K562 (cell line): ENCODE measurements around the gene ZMYND15. TPM values are rescaled to one million over a fixed set of nuclear protein-coding genes. Genes with fewer than 3 reads are reported as not detected.

Experiments
- ATAC-seq: fragments of 200-7000 bp; cut with Tn5 transposase; 3 replicates; pipeline ENCODE4 v1.9.1; 2020; ENCODE audit warnings: moderate library complexity
- BruUV-seq: library from RNA; stranded (reverse); fragments of 400-500 nt; replicated peaks from 2 replicates; lab custom pipeline; 2021; lab: Mats Ljungman, UMichigan
- CTCF ChIA-PET: fragments of 300-600 bp; formaldehyde crosslinking; extraction: SDS; loops from one replicate; lab custom pipeline; 2021; ENCODE audit warnings: low intra/inter-chr PET ratio; lab: Yijun Ruan, JAX
- POLR2A ChIA-PET: fragments of 300-600, 350-650 bp; sonication (Branson Sonifier 250); formaldehyde crosslinking; extraction: SDS; loops from one replicate; lab custom pipeline; 2021; ENCODE audit warnings: antibody characterized with exemption, inconsistent platforms; lab: Yijun Ruan, JAX
- DNase-seq, 4 experiments: peaks; one replicate each; pipeline versions ENCODE4 v3.0.0 to v3.0.0-alpha.2; 2011 to 2018; ENCODE audit warnings: low spot score in 3 of 4, mixed read lengths in 3 of 4; ENCODE audit errors: extremely low read depth in 1 of 4
- FAIRE-seq: peaks from 2 replicates; lab custom pipeline; 2011; peaks lifted over from hg19 to GRCh38; lab: Jason Lieb, UNC
- H2AFZ ChIP-seq: 2 replicates; pipeline ENCODE4 v1.6.0; 2011; ENCODE audit warnings: low read depth, low read length, control low read depth, inconsistent platforms
- H3K27ac ChIP-seq: fragments of 200-600 bp; 3 replicates; pipeline ENCODE4 v1.8.0; 2011; ENCODE audit warnings: low read depth, mild to moderate bottlenecking, control low read depth, inconsistent platforms, low read length, moderate library complexity, mixed read lengths; ENCODE audit errors: extremely low read depth
- H3K27me3 ChIP-seq, 2 experiments: fragments of 300-600 bp in 1 of 2; 2 replicates in 1 of 2; 3 replicates in 1 of 2; pipeline versions ENCODE4 v1.6.0 to v1.8.0; 2011; ENCODE audit warnings: inconsistent platforms in 2 of 2, low read length in 2 of 2, mild to moderate bottlenecking in 1 of 2, mixed read lengths in 1 of 2, moderate library complexity in 1 of 2; ENCODE audit not compliant: control insufficient read depth in 2 of 2, insufficient read depth in 2 of 2
- H3K36me3 ChIP-seq: fragments of 300-600 bp; 3 replicates; pipeline ENCODE4 v1.8.0; 2011; ENCODE audit warnings: mild to moderate bottlenecking, low read length, inconsistent platforms; ENCODE audit not compliant: control insufficient read depth, insufficient read depth
- H3K4me1 ChIP-seq, 2 experiments: fragments of 200-600 bp in 1 of 2; replicated peaks in 1 of 2; 2 replicates in 1 of 2; 3 replicates in 1 of 2; pipeline versions ENCODE4 v1.5.1 to v1.8.0; 2011; ENCODE audit warnings: inconsistent platforms in 2 of 2, low read length in 2 of 2, mild to moderate bottlenecking in 1 of 2, mixed read lengths in 1 of 2, moderate library complexity in 1 of 2; ENCODE audit not compliant: control insufficient read depth in 2 of 2, insufficient read depth in 2 of 2
- H3K4me2 ChIP-seq: 2 replicates; pipeline ENCODE4 v1.6.1; 2011; ENCODE audit warnings: low read length, control low read depth, inconsistent platforms, mixed read lengths; ENCODE audit not compliant: insufficient read depth
- H3K4me3 ChIP-seq: fragments of 200-600 bp; sonication (generic), shearing (Covaris generic); 2 replicates; pipeline ENCODE4 v1.5.1; 2016; ENCODE audit warnings: control low read depth, inconsistent platforms
- H3K79me2 ChIP-seq: fragments of 200-600 bp; 3 replicates; pipeline ENCODE4 v1.8.0; 2011; ENCODE audit warnings: low read length, inconsistent platforms; ENCODE audit not compliant: control insufficient read depth, insufficient read depth
- H3K9ac ChIP-seq, 2 experiments: 2 replicates each; pipeline versions ENCODE4 v1.6.0 to v1.6.1; 2011; ENCODE audit warnings: low read depth in 2 of 2, low read length in 2 of 2, control low read depth in 1 of 2, inconsistent platforms in 1 of 2, mild to moderate bottlenecking in 1 of 2, mixed read lengths in 1 of 2; ENCODE audit not compliant: insufficient read depth in 1 of 2
- H3K9me1 ChIP-seq: one replicate; pipeline ENCODE4 v1.6.0; 2011; ENCODE audit warnings: inconsistent platforms, mild to moderate bottlenecking, low read length, moderate library complexity; ENCODE audit not compliant: control insufficient read depth, insufficient read depth
- H3K9me3 ChIP-seq: replicated peaks from 2 replicates; pipeline ENCODE4 v1.5.1; 2011; ENCODE audit warnings: low read depth, low read length, inconsistent platforms; ENCODE audit not compliant: control insufficient read depth, insufficient read depth
- H4K20me1 ChIP-seq: replicated peaks from 2 replicates; pipeline ENCODE4 v1.6.1; 2011; ENCODE audit warnings: low read length, inconsistent platforms, mixed read lengths; ENCODE audit not compliant: control insufficient read depth, insufficient read depth
- BCL6 ChIP-seq: fragments of 250-450 bp; sonication (Bioruptor Pico); IDR thresholded peaks from 2 replicates; pipeline ENCODE4 v1.4.0; 2020
- ESRRB ChIP-seq: fragments of 250-450 bp; sonication (Bioruptor Pico); IDR thresholded peaks from 2 replicates; pipeline ENCODE4 v1.5.0; 2020; ENCODE audit warnings: mild to moderate bottlenecking, moderate library complexity, borderline replicate concordance
- ILF3 ChIP-seq: fragments of 450-650 bp; IDR thresholded peaks from 2 replicates; pipeline ENCODE4 v1.6.1; 2018; ENCODE audit warnings: antibody characterized with exemption, mild to moderate bottlenecking, moderate library complexity, borderline replicate concordance
- MYC ChIP-seq, 2 experiments: fragments of 250-450 bp in 1 of 2; sonication (Bioruptor Pico) in 1 of 2; IDR thresholded peaks; 2 replicates each; pipeline versions ENCODE4 v1.5.1 to v1.6.1; 2012 to 2021; ENCODE audit warnings: low read depth in 2 of 2, borderline replicate concordance in 1 of 2, improper control_type of control experiment in 1 of 2, low read length in 1 of 2, mild to moderate bottlenecking in 1 of 2, moderate library complexity in 1 of 2
- NCOR1 ChIP-seq: fragments of 450-650 bp; IDR thresholded peaks from 2 replicates; pipeline ENCODE4 v1.6.1; 2016; ENCODE audit warnings: mild to moderate bottlenecking, moderate library complexity
- NFE2L1 ChIP-seq: fragments of 450-650 bp; IDR thresholded peaks from 2 replicates; pipeline ENCODE4 v1.6.1; 2016; ENCODE audit warnings: missing genetic modification characterization, low read depth, mild to moderate bottlenecking, missing compliant biosample characterization, moderate library complexity, borderline replicate concordance
- NFIX ChIP-seq: fragments of 250-450 bp; sonication (Bioruptor Pico); IDR thresholded peaks from 2 replicates; pipeline ENCODE4 v1.4.0; 2020; ENCODE audit warnings: low read depth, mild to moderate bottlenecking, moderate library complexity
- NR2F6 ChIP-seq: fragments of 450-650 bp; formaldehyde crosslinking; IDR thresholded peaks from 2 replicates; pipeline ENCODE4 v1.4.0; 2020; ENCODE audit warnings: mild to moderate bottlenecking
- POLR2H ChIP-seq: IDR thresholded peaks from 2 replicates; pipeline ENCODE4 v1.6.1; 2016; ENCODE audit warnings: missing genetic modification characterization, low read depth, mild to moderate bottlenecking, control low read depth, missing compliant biosample characterization, moderate library complexity
- POLR3G ChIP-seq: IDR thresholded peaks from 2 replicates; pipeline ENCODE4 v1.6.1; 2011; ENCODE audit not compliant: insufficient read length, insufficient replicate concordance; ENCODE audit errors: extremely low read depth
- PTBP1 ChIP-seq: fragments of 200-400 bp; formaldehyde crosslinking; IDR thresholded peaks from 2 replicates; pipeline ENCODE4 v1.6.1; 2017; ENCODE audit warnings: low read depth, low read length
- SIRT6 ChIP-seq: IDR thresholded peaks from one replicate; pipeline ENCODE4 v1.6.1; 2012; ENCODE audit warnings: low read depth, mild to moderate bottlenecking, control low read depth, inconsistent platforms, low read length, moderate library complexity
- THAP12 ChIP-seq: fragments of 250-450 bp; sonication (Bioruptor Pico); IDR thresholded peaks from 2 replicates; pipeline ENCODE4 v1.9.0; 2021; ENCODE audit warnings: mild to moderate bottlenecking, inconsistent platforms
- THRAP3 ChIP-seq: fragments of 450-650 bp; IDR thresholded peaks from 2 replicates; pipeline ENCODE4 v1.6.1; 2016; ENCODE audit warnings: mild to moderate bottlenecking, inconsistent platforms, borderline replicate concordance
- TSC22D4 ChIP-seq: fragments of 450-650 bp; IDR thresholded peaks from 2 replicates; pipeline ENCODE4 v1.6.1; 2016; ENCODE audit warnings: missing genetic modification characterization, missing biosample characterization, control low read depth
- XRCC4 ChIP-seq: IDR thresholded peaks from one replicate; pipeline ENCODE4 v1.6.1; 2011; ENCODE audit not compliant: insufficient read depth, insufficient read length; ENCODE audit errors: extremely low read depth
- ZNF133 ChIP-seq: fragments of 250-450 bp; sonication (Bioruptor Pico); IDR thresholded peaks from 2 replicates; pipeline ENCODE4 v1.4.0; 2020; ENCODE audit warnings: mild to moderate bottlenecking
- ZNF507 ChIP-seq: conservative IDR thresholded peaks from 2 replicates; pipeline ENCODE4 v1.6.1; 2017; ENCODE audit warnings: missing genetic modification characterization, missing compliant biosample characterization
- WGBS: fragments of 100-300 bp; shearing (Covaris generic); methylation state at CpG from one replicate; pipeline ENCODE4 v1.1.6; 2016; ENCODE audit warnings: low coverage, mixed read lengths; ENCODE audit not compliant: insufficient coverage; ENCODE audit errors: missing lambda C conversion rate; 5-methylcytosine and 5-hydroxymethylcytosine counted together
- in situ Hi-C: fragments of 300-500 bp; cut with MboI; formaldehyde crosslinking; loops from 4 replicates; pipeline ENCODE4 v1.15.0; 2018; ENCODE audit warnings: inconsistent platforms, mixed read lengths
- intact Hi-C: fragments of 100-400 bp; cut with micrococcal nuclease; formaldehyde crosslinking; loops from 2 replicates; pipeline ENCODE4 v1.14.2; 2022
- polyA plus RNA-seq, 8 experiments: library from polyadenylated mRNA; depleted of rRNA in 4 of 8; stranded (reverse) in 5 of 8; unstranded in 3 of 8; fragments of >200 nt; fragmentation: Nextera tagmentation in 2 of 8; fragmentation: Illumina TruSeq in 1 of 8; extraction: Ambion mirVana in 2 of 8; extraction: Trizol in 1 of 8; gene quantifications; 2 replicates each; pipeline versions ENCODE4 v1.2.1 to v1.2.3, GENCODE V29; 2011 to 2014; ENCODE audit warnings: inconsistent platforms in 1 of 8, missing spikeins in 1 of 8
- total RNA-seq, 7 experiments: library from RNA; depleted of rRNA in 6 of 7; stranded (reverse); fragments of >200 nt in 6 of 7; fragmentation: Illumina TruSeq in 2 of 7; extraction: Trizol in 2 of 7; gene quantifications; 2 replicates each; pipeline versions ENCODE4 v1.2.1 to v1.2.3, GENCODE V29; 2011 to 2021; ENCODE audit warnings: low replicate concordance in 1 of 7

ZMYND15 gene
- total and polyA plus RNA-seq, 9 of the 15 experiments (the other 6 are each of a cell fraction or from before 2014, with no cell fraction given), result 0.09 TPM; not detected in 8

- no peaks in the 10 kb centered on the region for H3K79me2 ChIP-seq
- H2AFZ ChIP-seq, result no peak overlapping the region
- H3K27ac ChIP-seq, result no peak overlapping the region
- no peak overlapping the region for H3K4me2 ChIP-seq
- H3K4me1 ChIP-seq, result peaks cover 0 to 2% of the 10 kb centered on the region in 2 experiments; a peak in 1 of 5 replicates
- H3K27me3 ChIP-seq, result peaks cover 14 to 24% of the 10 kb centered on the region in 2 experiments; a peak in 4 of 5 replicates
- FAIRE-seq (no peak), ATAC-seq (no peak), DNase-seq (no peak)
- BruUV-seq, result no TSS peak
- H3K9me1 ChIP-seq, result no peaks in the 10 kb centered on the region
- ChIA-PET POLR2A (no interaction called here), CTCF (no interaction called here)
- H3K4me3 ChIP-seq, result no peak overlapping the region
- H3K36me3 ChIP-seq, result no peaks in the 10 kb centered on the region
- 4% methylated on average over 3 of the region's 3 CpGs for WGBS
- H3K9ac ChIP-seq, result no peak overlapping the region
- H4K20me1 ChIP-seq, result no peaks in the 10 kb centered on the region
- intact Hi-C loops, result no loop called here
- in situ Hi-C loops, result no loop called here
- H3K9me3 ChIP-seq, result no peaks in the 10 kb centered on the region
- no peak for TF ChIP-seq SIRT6
- TF ChIP-seq BCL6 (CRISPR knock-in tag), result no peak
- no peak for TF ChIP-seq ZNF133 (CRISPR knock-in tag)
- TF ChIP-seq ESRRB (CRISPR knock-in tag), result no peak
- TF ChIP-seq ZNF507 (tag), result no peak
- TF ChIP-seq ILF3, result no peak
- TF ChIP-seq POLR2H (tag), result no peak
- TF ChIP-seq THAP12 (CRISPR knock-in tag), result no peak
- TF ChIP-seq TSC22D4, result no peak
- TF ChIP-seq POLR3G, result no peak
- no peak for TF ChIP-seq PTBP1
- no peak for TF ChIP-seq NFE2L1 (tag)
- TF ChIP-seq NR2F6, result no peak
- no peak for TF ChIP-seq XRCC4
- no peak for TF ChIP-seq NCOR1
- no peak for TF ChIP-seq MYC (IDR thresholded peaks at IDR 0.05; ENCODE audit: low read depth, low read length)
- TF ChIP-seq MYC (CRISPR knock-in tag; IDR thresholded peaks at IDR 0.05; ENCODE audit: borderline replicate concordance, low read depth), result no peak
- TF ChIP-seq THRAP3, result no peak
- no peak for TF ChIP-seq NFIX (CRISPR knock-in tag)
These were observed 11.0 kb downstream of the ZMYND15 start for GRCh38 chr17:4750606-4751005.
